T-cell (primary cell): ENCODE data around the gene SOBP. TPM values are rescaled to one million over a fixed set of nuclear protein-coding genes. Genes with fewer than 3 reads are reported as not detected.

Source experiments
- ATAC-seq, 4 experiments: fragments of 200-7000 bp in 3 of 4; fragments of 150-1000 bp in 1 of 4; cut with Tn5 transposase; replicated peaks in 1 of 4; 1 replicate in 3 of 4; 2 replicates in 1 of 4; pipeline ENCODE4 v1.10.0; 2021; ENCODE audit warnings: moderate library complexity in 3 of 4, mild to moderate bottlenecking in 2 of 4, moderate number of reproducible peaks in 1 of 4
- CTCF ChIA-PET, 2 donors: fragments of 300-600 bp; sonication (Branson Sonifier 250); formaldehyde crosslinking; loops; one replicate each; lab custom pipeline; 2022; ENCODE audit warnings: antibody characterized with exemption in 2 of 2; lab: Charles Lee
- POLR2A ChIA-PET, 2 donors: fragments of 300-600 bp; sonication (Branson Sonifier 250); formaldehyde crosslinking; loops; one replicate each; lab custom pipeline; 2022; ENCODE audit warnings: antibody characterized with exemption in 2 of 2; lab: Charles Lee
- DNase-seq, 35 experiments: peaks; one replicate each; pipeline versions ENCODE4 v3.0.0 to v3.0.0-alpha.2; 2013 to 2023
- H3K27ac ChIP-seq: one replicate; pipeline ENCODE4 v1.5.1; 2013; ENCODE audit warnings: low read length
- H3K27me3 ChIP-seq, 2 experiments: replicated peaks in 1 of 2; 1 replicate in 1 of 2; 2 replicates in 1 of 2; pipeline versions ENCODE4 v1.6.1 to v1.7.0; 2013; ENCODE audit warnings: low read length in 1 of 2, mixed read lengths in 1 of 2; ENCODE audit not compliant: control insufficient read depth in 2 of 2, insufficient read depth in 2 of 2; ENCODE audit errors: extremely low read depth in 1 of 2
- H3K36me3 ChIP-seq, 2 donors: 1 replicate in 1 of 2; 2 replicates in 1 of 2; pipeline versions ENCODE4 v1.6.1 to v1.7.0; 2013; ENCODE audit warnings: low read length in 1 of 2; ENCODE audit not compliant: control insufficient read depth in 2 of 2, insufficient read depth in 1 of 2; ENCODE audit errors: extremely low read depth in 1 of 2
- H3K4me1 ChIP-seq, 2 experiments: 1 replicate in 1 of 2; 2 replicates in 1 of 2; pipeline versions ENCODE4 v1.6.1 to v1.7.0; 2013; ENCODE audit warnings: low read length in 2 of 2, mixed read lengths in 1 of 2; ENCODE audit not compliant: insufficient read depth in 2 of 2, control insufficient read depth in 1 of 2; ENCODE audit errors: extremely low read depth in 1 of 2
- H3K4me3 ChIP-seq, 2 donors: 1 replicate in 1 of 2; 2 replicates in 1 of 2; pipeline versions ENCODE4 v1.5.1 to v1.7.0; 2013; ENCODE audit warnings: mild to moderate bottlenecking in 2 of 2, low read length in 1 of 2, moderate library complexity in 1 of 2; ENCODE audit not compliant: control insufficient read depth in 1 of 2; ENCODE audit errors: extremely low read depth in 1 of 2
- H3K9me3 ChIP-seq: 2 replicates; pipeline ENCODE4 v1.7.0; 2013
- H3K27ac Mint-ChIP-seq, 2 donors: one replicate each; pipeline ENCODE4 v1.8.0; 2020 to 2021; ENCODE audit warnings: mild to moderate bottlenecking in 2 of 2, mixed read lengths in 2 of 2
- H3K27me3 Mint-ChIP-seq, 2 donors: one replicate each; pipeline ENCODE4 v1.8.0; 2021 to 2022; ENCODE audit warnings: mixed read lengths in 2 of 2
- H3K36me3 Mint-ChIP-seq: one replicate; pipeline ENCODE4 v1.8.0; 2021; ENCODE audit warnings: mixed read lengths
- H3K4me1 Mint-ChIP-seq, 3 donors: one replicate each; pipeline ENCODE4 v1.8.0; 2020 to 2022; ENCODE audit warnings: mixed read lengths in 3 of 3, mild to moderate bottlenecking in 1 of 3
- H3K4me3 Mint-ChIP-seq, 3 donors: one replicate each; pipeline ENCODE4 v1.8.0; 2020 to 2022; ENCODE audit warnings: mild to moderate bottlenecking in 3 of 3, mixed read lengths in 3 of 3, moderate library complexity in 3 of 3
- H3K9me3 Mint-ChIP-seq, 3 donors: one replicate each; pipeline ENCODE4 v1.8.0; 2020 to 2022; ENCODE audit warnings: mixed read lengths in 3 of 3
- WGBS: methylation state at CpG from one replicate; pipeline ENCODE4 v1.1.5; 2013; ENCODE audit warnings: missing lambda C conversion rate; ENCODE audit not compliant: insufficient coverage; 5-methylcytosine and 5-hydroxymethylcytosine counted together
- total RNA-seq, 35 experiments: library from RNA in 6 of 35; stranded (reverse) in 6 of 35; fragments of 120-200 nt in 1 of 35; gene quantifications; one replicate each; pipeline versions ENCODE4 v1.2.1 to v1.2.4 and lab custom pipeline; 2013 to 2026

Gene SOBP
- total RNA-seq, 5 donors from 2014 or later (not counting 1 experiment from before 2014, with no cell fraction given) = 0.30 to 0.95 (median 0.46) TPM

GRCh38 chr6:107555449-107555848, 65.5 kb downstream of the SOBP start:
- peaks cover 3 to 6% of the 10 kb centered on the region in 2 donors for H3K27me3 Mint-ChIP-seq
- WGBS = 96% methylated on average over 5 of the region's 7 CpGs

DNA sequence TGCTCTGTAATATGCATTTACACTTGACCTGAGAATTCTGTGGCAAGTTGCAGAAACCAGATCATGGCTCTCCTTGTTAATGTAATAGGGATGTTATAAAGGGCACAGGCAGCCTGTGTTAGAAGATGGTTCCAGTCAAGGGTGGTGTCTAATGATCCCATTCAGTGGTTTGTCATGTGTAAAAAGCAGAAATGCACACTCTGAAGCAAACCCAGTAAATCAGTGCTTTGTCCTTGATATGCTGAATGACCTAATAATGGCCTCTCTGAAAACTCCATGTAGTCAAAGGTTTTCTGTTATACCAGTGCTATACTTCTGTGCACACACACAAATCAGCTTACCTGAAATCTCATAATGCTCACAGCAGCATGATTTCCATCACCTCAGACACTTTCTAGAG, 66.2 kb downstream of the SOBP start:
- POLR2A ChIA-PET = no interaction called here
- Histone ChIP-seq H3K4me3 (no peak overlapping the region), H3K4me1 (no peaks in the 10 kb centered on the region), H3K27me3 (no peaks in the 10 kb centered on the region), H3K9me3 (no peaks in the 10 kb centered on the region), H3K36me3 (no peaks in the 10 kb centered on the region), H3K27ac (no peak overlapping the region)
- Mint-ChIP-seq H3K36me3 (no peaks in the 10 kb centered on the region), H3K9me3 (no peaks in the 10 kb centered on the region), H3K4me1 (no peaks in the 10 kb centered on the region), H3K4me3 (no peak overlapping the region), H3K27me3 (peaks cover 3 to 9% of the 10 kb centered on the region in 2 donors), H3K27ac (no peak overlapping the region)
- DNase-seq (no peak), ATAC-seq (no peak)
- CTCF ChIA-PET = no interaction called here

More at GRCh38 chr6:107555449-107555848, 65.5 kb downstream of the SOBP start:
- H3K27me3 ChIP-seq = no peaks in the 10 kb centered on the region
- POLR2A ChIA-PET = no interaction called here
- H3K36me3 ChIP-seq = no peaks in the 10 kb centered on the region
- Mint-ChIP-seq H3K4me1 (no peaks in the 10 kb centered on the region), H3K9me3 (no peaks in the 10 kb centered on the region), H3K4me3 (no peak overlapping the region), H3K36me3 (no peaks in the 10 kb centered on the region), H3K27ac (no peak overlapping the region)
- H3K4me1 ChIP-seq = no peaks in the 10 kb centered on the region
- H3K4me3 ChIP-seq = no peak overlapping the region
- no peaks in the 10 kb centered on the region for H3K9me3 ChIP-seq
- CTCF ChIA-PET = no interaction called here
- DNase-seq (no peak), ATAC-seq (no peak)
- no peak overlapping the region for H3K27ac ChIP-seq

- ATAC-seq = no peak
- CTCF ChIA-PET = no interaction called here
- Mint-ChIP-seq H3K36me3 (no peaks in the 10 kb centered on the region), H3K27ac (no peak overlapping the region), H3K4me1 (no peaks in the 10 kb centered on the region), H3K4me3 (no peak overlapping the region), H3K9me3 (no peaks in the 10 kb centered on the region), H3K27me3 (peaks cover 3 to 14% of the 10 kb centered on the region in 2 donors)
- DNase-seq = no peak
- H3K36me3 ChIP-seq = no peaks in the 10 kb centered on the region
- H3K4me1 ChIP-seq = no peaks in the 10 kb centered on the region
- H3K27ac ChIP-seq = no peak overlapping the region
- H3K9me3 ChIP-seq = no peaks in the 10 kb centered on the region
- H3K4me3 ChIP-seq = no peak overlapping the region
- no peaks in the 10 kb centered on the region for H3K27me3 ChIP-seq
- POLR2A ChIA-PET = no interaction called here
These were observed 67.8 kb downstream of the SOBP start for GRCh38 chr6:107557698-107558097.

DNA sequence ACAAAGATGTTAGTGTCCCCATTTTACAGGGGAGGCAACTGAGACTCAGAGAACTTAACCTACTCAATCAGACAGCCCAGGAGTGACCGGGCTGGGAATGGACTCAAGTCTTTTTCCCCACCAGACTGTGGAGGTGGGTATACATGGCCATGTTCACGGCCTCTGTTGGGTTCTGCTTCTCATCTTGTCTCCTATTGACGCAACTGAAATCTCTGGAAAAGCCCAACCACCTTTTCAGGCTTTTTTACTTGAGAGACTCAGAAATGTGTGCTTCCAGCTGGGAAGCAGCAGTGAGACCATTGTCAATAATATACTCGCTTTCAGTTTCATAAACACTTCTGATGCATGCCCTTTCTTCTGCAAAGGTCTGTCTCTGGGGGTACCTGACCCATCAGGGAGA, 70.7 kb downstream of the SOBP start:
- WGBS = 79% methylated on average over 2 of the region's 4 CpGs
- Mint-ChIP-seq H3K4me3 (no peak overlapping the region), H3K27ac (no peak overlapping the region), H3K4me1 (no peaks in the 10 kb centered on the region), H3K36me3 (no peaks in the 10 kb centered on the region), H3K27me3 (peaks cover 19 to 30% of the 10 kb centered on the region in 2 donors), H3K9me3 (no peaks in the 10 kb centered on the region)
- Histone ChIP-seq H3K4me3 (no peak overlapping the region), H3K27me3 (peaks cover 0 to 3% of the 10 kb centered on the region in 2 experiments), H3K36me3 (no peaks in the 10 kb centered on the region), H3K9me3 (no peaks in the 10 kb centered on the region), H3K4me1 (no peaks in the 10 kb centered on the region), H3K27ac (no peak overlapping the region)
- ATAC-seq = no peak
- ChIA-PET CTCF (interaction anchor here in 1 of 2 donors (0.7 kb wide), 1 partner anchor 12 kb away, joined by 3 read pairs; no protein-coding TSS in a partner anchor), POLR2A (no interaction called here)
- no peak for DNase-seq

- Histone ChIP-seq H3K9me3 (no peaks in the 10 kb centered on the region), H3K4me1 (no peaks in the 10 kb centered on the region), H3K27me3 (peaks cover 0 to 3% of the 10 kb centered on the region in 2 experiments), H3K36me3 (no peaks in the 10 kb centered on the region), H3K27ac (no peak overlapping the region), H3K4me3 (no peak overlapping the region)
- ChIA-PET CTCF (interaction anchor here in 1 of 2 donors (0.7 kb wide), 1 partner anchor 11 kb away, joined by 3 read pairs; no protein-coding TSS in a partner anchor), POLR2A (no interaction called here)
- WGBS = no CpG with 5 or more reads among the region's 3 CpGs
- no peaks in the 10 kb centered on the region for H3K4me1 Mint-ChIP-seq
- H3K27ac Mint-ChIP-seq = no peak overlapping the region
- H3K27me3 Mint-ChIP-seq = peaks cover 19 to 34% of the 10 kb centered on the region in 2 donors
- DNase-seq = no peak
- H3K4me3 Mint-ChIP-seq = no peak overlapping the region
- no peaks in the 10 kb centered on the region for H3K36me3 Mint-ChIP-seq
- no peaks in the 10 kb centered on the region for H3K9me3 Mint-ChIP-seq
- ATAC-seq = no peak
These were observed 71.4 kb downstream of the SOBP start for GRCh38 chr6:107561306-107561705.

DNA sequence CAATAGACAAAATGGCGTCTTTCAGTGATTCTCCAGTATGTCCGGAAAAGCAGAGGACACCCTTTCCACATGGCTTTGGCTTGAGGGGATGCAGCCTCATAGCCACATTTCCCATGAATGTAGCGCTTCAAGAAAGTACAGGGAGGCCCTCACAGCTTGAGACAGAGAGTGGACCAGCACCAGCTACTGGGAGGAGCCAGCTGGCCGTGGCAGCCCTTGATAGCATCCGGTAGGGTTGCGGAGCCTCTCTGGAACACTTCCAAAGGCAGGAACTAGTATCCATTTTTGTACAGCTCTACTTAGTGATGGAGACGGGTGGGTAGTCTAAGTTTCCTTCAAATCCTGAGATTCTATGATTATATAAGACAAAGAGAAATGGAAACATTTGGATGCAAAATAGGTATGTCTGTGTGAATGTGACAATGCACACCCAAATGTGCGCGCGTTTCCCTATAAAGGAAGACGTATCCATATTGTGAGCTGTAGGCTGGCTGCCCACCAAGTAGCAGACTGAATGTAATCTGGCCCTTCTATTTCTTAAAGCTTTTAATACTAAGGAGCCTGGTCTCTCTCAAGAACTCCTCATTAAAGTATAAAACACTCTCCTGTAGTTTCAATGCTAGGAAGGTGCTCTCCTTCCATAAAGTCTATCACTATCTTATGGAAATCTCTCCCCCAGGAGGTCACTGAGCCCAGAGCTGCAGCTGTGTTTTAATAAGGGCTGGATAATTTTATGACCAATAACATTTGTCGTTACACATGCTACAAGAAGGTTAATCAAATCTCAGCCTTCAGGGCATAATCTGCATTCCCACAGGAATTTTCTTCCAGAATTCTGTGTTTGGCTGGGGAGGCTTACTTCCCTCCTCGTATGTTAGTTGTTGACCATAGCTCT, 74.0 kb downstream of the SOBP start:
- Mint-ChIP-seq H3K27ac (no peak overlapping the region), H3K9me3 (no peaks in the 10 kb centered on the region), H3K4me1 (no peaks in the 10 kb centered on the region), H3K36me3 (no peaks in the 10 kb centered on the region), H3K27me3 (peaks cover 25 to 41% of the 10 kb centered on the region in 2 donors), H3K4me3 (no peak overlapping the region)
- ATAC-seq (no peak), DNase-seq (no peak)
- peaks cover 0 to 3% of the 10 kb centered on the region in 2 experiments for H3K27me3 ChIP-seq
- H3K4me3 ChIP-seq = no peak overlapping the region
- WGBS = 87% methylated on average over 6 of the region's 13 CpGs
- no peaks in the 10 kb centered on the region for H3K36me3 ChIP-seq
- ChIA-PET POLR2A (interaction anchor here in 1 of 2 donors (0.6 kb wide), 1 partner anchor 95 kb away, joined by 5 read pairs; no protein-coding TSS in a partner anchor), CTCF (no interaction called here)
- H3K9me3 ChIP-seq = no peaks in the 10 kb centered on the region
- H3K4me1 ChIP-seq = no peaks in the 10 kb centered on the region
- no peak overlapping the region for H3K27ac ChIP-seq
